BJ (cell line): ENCODE measurements around the gene KCNG2. TPM values are rescaled to one million over a fixed set of nuclear protein-coding genes. Genes with fewer than 3 reads are reported as not detected.

Source experiments
- CTCF ChIA-PET: fragments of 350-600 bp; formaldehyde crosslinking; extraction: SDS; loops from one replicate; lab custom pipeline; 2021; ENCODE audit warnings: antibody characterized with exemption, inconsistent platforms; lab: Yijun Ruan, JAX
- POLR2A ChIA-PET: fragments of 300-600 bp; sonication (Branson Sonifier 250); formaldehyde crosslinking; extraction: SDS; loops from one replicate; lab custom pipeline; 2021; ENCODE audit warnings: antibody characterized with exemption; lab: Charles Lee
- DNase-seq: peaks from one replicate; pipeline ENCODE4 v3.0.0-alpha.2; 2011; ENCODE audit warnings: low read depth
- H3K27me3 ChIP-seq: 2 replicates; pipeline ENCODE4 v1.6.0; 2011; ENCODE audit warnings: low read length; ENCODE audit not compliant: control insufficient read depth, insufficient read depth
- H3K36me3 ChIP-seq: 2 replicates; pipeline ENCODE4 v1.5.1; 2011; ENCODE audit warnings: low read length; ENCODE audit not compliant: control insufficient read depth, insufficient read depth
- H3K4me3 ChIP-seq: 2 replicates; pipeline ENCODE4 v1.5.1; 2011; ENCODE audit warnings: low read depth, mild to moderate bottlenecking, control low read depth, low read length
- polyA plus RNA-seq: library from polyadenylated mRNA; depleted of rRNA; stranded (reverse); fragments of >200 nt; gene quantifications from 2 replicates; pipeline ENCODE4 v1.2.3, GENCODE V29; 2011
- TF ChIP-seq, protein P1 (sequence below): IDR thresholded peaks from 2 replicates; pipeline ENCODE4 v1.5.1; 2011; ENCODE audit warnings: low read depth, mild to moderate bottlenecking, control low read depth, inconsistent platforms, low read length, moderate library complexity; ENCODE audit not compliant: insufficient read depth

The KCNG2 gene
- polyA plus RNA-seq, 1 experiment: not detected

DNA sequence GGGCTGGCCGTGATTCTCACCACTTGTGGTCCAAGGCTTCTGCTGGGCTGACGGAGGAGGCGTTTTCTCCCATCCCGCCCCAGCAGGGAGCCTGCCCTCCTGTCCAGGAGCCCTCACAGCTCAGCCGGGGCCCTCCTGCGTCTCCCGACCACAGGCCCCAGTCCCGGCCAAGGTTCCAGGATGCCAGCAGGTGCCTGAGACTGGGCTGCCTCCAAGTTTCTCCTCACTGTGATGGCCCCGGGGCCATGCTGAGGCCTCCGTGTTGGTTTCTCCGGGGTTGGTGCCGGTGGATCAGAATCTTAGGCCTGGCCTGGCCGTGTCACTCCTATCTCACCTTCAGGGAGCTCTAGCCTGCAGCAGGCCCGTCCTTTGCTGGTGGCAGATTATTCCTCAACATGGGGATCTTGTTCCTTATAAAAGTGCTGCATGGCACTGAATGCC, 5.9 kb downstream of the KCNG2 start:
- Histone ChIP-seq H3K4me3 (no peak overlapping the region), H3K27me3 (peaks cover 15% of the 10 kb centered on the region), H3K36me3 (no peaks in the 10 kb centered on the region)
- DNase-seq: no peak
- POLR2A ChIA-PET: no interaction called here
- CTCF ChIA-PET: interaction anchor here (0.6 kb wide), 1 partner anchor 24 kb away, joined by 3 read pairs; no protein-coding TSS in a partner anchor
- TF ChIP-seq, protein P1, sequence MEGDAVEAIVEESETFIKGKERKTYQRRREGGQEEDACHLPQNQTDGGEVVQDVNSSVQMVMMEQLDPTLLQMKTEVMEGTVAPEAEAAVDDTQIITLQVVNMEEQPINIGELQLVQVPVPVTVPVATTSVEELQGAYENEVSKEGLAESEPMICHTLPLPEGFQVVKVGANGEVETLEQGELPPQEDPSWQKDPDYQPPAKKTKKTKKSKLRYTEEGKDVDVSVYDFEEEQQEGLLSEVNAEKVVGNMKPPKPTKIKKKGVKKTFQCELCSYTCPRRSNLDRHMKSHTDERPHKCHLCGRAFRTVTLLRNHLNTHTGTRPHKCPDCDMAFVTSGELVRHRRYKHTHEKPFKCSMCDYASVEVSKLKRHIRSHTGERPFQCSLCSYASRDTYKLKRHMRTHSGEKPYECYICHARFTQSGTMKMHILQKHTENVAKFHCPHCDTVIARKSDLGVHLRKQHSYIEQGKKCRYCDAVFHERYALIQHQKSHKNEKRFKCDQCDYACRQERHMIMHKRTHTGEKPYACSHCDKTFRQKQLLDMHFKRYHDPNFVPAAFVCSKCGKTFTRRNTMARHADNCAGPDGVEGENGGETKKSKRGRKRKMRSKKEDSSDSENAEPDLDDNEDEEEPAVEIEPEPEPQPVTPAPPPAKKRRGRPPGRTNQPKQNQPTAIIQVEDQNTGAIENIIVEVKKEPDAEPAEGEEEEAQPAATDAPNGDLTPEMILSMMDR: no peak

DNA sequence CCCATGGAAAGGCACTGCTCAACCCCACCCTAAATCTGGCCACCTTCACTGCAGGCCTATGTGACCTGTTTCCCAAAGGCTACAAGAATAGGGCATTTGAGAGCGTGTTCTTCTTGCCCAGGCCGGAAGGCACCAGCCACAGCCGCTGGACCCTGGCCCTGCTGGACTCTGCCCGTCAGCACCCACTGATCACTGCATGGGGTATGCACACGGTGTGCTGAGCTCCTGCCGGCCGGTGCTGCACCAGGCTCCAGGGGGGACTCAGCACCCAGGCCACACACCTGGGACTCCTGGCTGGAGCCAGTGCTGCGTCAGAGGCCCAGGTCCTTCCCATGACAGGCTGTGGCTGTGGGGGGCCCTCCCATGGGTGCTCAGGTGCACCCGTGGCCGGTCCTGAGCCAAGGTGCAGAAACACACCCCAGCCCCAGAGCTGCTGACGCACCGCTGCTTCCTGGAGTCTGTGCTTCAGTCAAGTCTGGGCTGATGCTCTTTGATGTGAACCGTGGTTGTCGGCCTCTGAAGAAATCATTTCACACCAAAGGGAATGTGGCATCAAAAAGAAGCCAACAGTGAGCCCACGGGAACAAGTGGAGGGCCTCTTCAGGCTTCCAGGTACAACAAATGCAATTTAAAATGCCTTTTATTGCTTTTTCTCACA, 6.5 kb downstream of the KCNG2 start:
- H3K27me3 ChIP-seq: peaks cover 9% of the 10 kb centered on the region
- ChIA-PET CTCF (interaction anchor here (0.6 kb wide), 1 partner anchor 23 kb away, joined by 3 read pairs; no protein-coding TSS in a partner anchor), POLR2A (no interaction called here)
- H3K4me3 ChIP-seq: no peak overlapping the region
- DNase-seq: no peak
- TF ChIP-seq, protein P1: no peak
- H3K36me3 ChIP-seq: no peaks in the 10 kb centered on the region

DNA sequence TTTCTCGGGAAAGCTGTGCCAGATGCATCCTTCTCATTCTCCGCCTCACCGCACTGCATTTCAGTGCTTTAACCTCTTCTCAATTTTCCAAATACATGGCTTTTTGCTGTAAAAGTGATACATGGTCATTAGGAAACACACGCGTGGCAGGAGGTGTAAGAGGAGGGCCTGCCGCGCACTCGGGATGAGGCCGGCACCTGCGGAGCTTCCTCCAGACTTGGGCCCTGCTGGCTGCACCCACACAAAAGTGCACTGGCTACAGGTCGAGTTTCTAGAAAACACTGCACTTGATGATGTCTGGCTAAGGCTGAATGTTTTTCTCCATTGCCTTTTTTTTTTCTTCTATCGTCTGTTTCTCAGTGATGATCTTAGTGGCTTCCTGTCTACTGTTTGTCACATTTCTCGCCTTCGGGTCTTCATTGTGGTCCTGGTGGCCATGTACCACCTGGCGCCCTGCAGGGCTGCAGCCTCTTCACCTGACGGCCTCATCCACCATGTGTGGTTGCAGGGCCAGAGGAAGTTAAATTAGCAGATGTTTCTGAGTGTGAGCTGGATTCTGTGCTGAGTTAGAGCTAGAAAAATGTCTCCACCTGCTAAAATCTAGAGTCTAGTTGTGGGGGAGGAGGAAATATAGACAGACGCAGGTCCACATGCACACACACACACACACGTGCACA, 7.6 kb downstream of the KCNG2 start:
- peaks cover 1% of the 10 kb centered on the region; the same call in 1 of the 2 replicates for H3K27me3 ChIP-seq

DNA sequence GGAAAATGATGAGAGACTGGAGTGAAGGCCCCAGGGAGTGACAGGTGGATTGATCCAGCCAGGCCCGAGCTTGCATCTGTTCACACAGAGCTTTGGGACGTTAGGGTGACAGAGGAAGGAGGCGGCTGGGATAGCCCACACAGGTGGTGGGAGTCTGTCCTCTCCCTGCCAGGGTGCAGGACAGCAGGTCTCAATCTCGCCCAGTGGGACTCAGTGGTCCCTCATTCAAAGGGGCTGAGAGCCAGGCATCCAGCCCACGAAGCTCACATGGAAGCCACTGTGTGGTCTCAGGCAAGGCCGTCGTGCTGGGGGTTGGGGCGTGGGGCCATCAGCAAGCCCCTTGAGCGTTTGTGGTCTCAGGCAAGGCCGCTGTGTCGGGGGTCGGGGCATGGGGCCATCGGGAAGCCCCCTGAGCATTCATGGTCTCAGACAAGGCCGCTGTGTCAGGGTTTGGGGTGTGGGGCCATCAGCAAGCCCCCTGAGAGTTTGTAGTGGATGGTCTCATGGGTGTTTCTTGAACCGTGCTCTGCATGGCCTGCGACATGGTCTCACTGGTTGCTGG, 8.3 kb downstream of the KCNG2 start:
- TF ChIP-seq, protein P1: no peak
- CTCF ChIA-PET: no interaction called here
- DNase-seq: no peak
- 0 out of 2 replicates have a peak, but pooled peaks cover 1% of the 10 kb centered on the region for H3K27me3 ChIP-seq
- no peaks in the 10 kb centered on the region for H3K36me3 ChIP-seq
- no peak overlapping the region for H3K4me3 ChIP-seq
- POLR2A ChIA-PET: interaction anchor here (0.7 kb wide), 1 partner anchor 182 kb away, joined by 4 read pairs; no protein-coding TSS in a partner anchor

More for the DNA sequence above, 7.6 kb downstream of the KCNG2 start:
- Histone ChIP-seq H3K4me3 (no peak overlapping the region), H3K36me3 (no peaks in the 10 kb centered on the region)
- DNase-seq: no peak
- ChIA-PET CTCF (interaction anchor here (0.9 kb wide), 1 partner anchor 16 kb away, joined by 3 read pairs; no protein-coding TSS in a partner anchor), POLR2A (interaction anchor here (0.7 kb wide), 1 partner anchor 182 kb away, joined by 4 read pairs; no protein-coding TSS in a partner anchor)
- TF ChIP-seq, protein P1: no peak
